TTC549 (cell line): ENCODE measurements around the gene PTPRR.

Experiments
- FAIRE-seq: peaks from 2 replicates; lab custom pipeline; 2012; peaks lifted over from hg19 to GRCh38; lab: Jason Lieb, UNC

Gene PTPRR

DNA sequence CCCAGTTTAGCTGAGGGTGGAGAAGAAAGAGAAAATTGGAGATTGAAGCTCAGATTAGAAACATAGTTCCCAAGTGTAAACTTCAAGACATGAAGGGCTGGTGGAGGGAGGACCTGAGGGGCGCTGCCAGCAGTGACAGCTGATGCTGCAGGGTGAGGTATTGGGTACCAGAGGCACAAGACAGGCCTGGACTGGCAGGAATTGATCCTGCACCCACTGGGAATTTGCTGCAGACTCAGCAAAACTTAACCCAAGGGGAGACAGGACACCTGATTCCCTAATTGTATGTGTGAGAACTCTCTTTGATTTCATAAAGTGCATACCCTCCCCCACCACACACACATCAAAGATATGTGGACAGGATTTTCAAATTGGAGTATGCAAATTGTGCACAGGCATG lies 11.6 kb downstream of the PTPRR start:
- FAIRE-seq: no peak

- FAIRE-seq: no peak
Measured at GRCh38 chr12:70907412-70907811, 13.1 kb downstream of the PTPRR start.

DNA sequence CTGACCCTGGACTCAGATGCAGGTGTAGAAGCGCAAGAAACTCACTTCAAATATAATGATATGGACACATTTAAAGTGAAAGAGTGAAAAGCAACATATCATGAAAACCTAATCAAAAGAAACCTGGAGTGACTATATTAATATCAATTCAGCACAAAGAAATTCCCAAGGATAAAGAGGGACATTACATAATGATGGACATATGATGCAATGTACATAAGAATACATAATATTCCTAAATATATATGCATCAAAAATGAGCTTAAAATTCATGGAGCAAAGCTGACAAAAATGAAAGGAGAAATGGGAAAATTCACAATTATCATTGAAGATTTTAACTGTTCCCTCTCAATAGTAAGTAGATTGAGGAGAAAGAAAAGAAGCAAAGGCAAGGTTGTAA lies 24.6 kb downstream of the PTPRR start:
- no peak for FAIRE-seq

DNA sequence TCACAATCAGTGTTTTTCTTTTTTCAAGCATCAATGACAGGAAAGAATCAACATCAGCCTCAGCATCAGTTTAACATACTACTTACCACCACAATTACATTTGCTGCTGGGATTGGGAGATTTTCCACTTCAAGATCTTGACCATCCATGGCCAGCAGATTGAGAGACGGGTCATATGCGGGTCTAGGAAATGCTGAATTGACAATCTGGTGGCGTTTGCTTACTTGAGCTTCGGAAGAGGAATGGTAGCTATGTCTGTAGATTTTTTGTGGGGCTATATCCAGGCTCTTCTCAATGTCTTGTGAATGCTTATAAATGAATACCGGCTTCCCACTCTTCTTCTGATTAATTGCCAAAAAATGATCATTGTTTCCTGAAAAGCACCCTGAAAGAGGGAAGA lies 27.9 kb downstream of the PTPRR start:
- FAIRE-seq: no peak

DNA sequence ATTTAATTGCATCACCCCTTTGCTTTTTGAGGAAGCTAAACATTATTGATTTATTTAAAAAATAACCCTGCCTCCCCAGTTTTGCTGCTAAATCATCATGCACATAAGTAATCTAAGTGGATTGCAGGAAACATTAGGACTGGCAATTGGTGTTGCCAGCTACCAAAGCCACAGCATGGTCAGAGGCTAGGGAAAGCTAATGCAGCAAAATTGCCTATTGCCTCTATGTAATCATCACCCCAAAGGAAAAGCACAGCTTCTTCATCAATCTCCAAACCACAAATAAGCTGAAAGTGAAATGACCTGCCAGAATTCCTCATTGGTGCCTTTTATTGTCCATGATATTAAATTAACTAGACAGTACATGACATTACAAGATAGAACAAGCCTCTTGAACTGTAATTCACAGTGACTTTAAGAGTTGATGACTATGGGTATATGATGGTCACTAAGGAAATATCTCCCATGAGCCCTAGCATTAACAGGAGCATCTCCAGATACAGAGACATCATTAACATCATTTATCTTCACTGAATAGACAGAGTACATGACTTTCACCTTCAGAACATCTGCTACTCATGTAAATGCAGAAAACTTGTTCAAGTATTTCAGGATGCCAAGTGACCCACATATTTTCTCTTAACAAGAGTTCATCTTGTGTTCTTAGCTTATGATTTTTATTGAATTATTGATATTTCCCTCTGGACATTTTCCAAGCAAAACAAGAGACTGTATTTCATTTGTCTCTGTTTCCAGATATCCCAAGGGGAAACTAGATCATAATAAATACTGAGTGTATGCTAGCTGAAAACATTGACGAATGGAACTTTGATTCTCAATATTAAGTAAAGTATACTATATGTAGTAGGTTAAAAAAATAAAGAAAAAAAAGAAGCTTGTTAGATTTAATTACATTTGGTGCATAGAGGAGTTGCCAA lies 29.4 kb downstream of the PTPRR start:
- no peak for FAIRE-seq

GRCh38 chr12:70885956-70886355 lies 34.6 kb downstream of the PTPRR start:
- no peak for FAIRE-seq

DNA sequence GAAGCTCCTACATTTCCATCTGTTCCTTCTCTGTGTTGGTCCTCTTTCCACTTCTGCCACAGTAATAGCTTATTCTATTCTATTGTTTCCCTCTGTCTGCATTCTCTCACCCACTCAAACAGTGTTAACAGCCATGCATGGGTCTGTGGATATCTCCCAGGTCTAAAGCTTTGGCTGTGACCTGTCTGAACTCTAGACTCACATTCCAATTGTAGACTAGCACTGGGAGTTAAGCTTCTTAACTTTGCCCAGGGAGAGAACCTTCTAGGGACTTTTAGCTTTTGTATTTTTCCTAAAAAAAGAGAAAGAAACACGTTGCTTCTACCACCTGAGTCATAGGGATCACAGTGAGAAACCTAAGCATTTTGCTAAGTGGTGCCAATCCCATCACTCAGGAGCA lies 36.7 kb downstream of the PTPRR start:
- FAIRE-seq: no peak

DNA sequence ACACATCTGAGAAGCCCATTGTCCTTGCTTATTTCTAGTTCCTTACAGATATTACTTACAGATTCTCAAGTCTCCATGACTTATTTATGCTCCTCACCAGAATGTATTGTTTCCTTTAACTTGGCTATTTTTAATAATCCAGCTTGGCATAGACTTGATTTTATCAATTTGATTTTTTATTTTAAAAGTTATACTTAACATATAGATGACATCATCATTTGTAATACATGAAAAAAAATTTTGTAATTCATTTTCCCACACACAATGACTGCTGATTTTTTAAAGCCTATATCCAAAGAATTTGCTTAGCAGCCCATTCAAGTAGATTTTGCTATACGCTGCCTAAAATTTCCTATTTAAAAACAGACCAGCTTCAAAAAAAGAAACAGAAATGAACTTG lies 39.8 kb downstream of the PTPRR start:
- no peak for FAIRE-seq

DNA sequence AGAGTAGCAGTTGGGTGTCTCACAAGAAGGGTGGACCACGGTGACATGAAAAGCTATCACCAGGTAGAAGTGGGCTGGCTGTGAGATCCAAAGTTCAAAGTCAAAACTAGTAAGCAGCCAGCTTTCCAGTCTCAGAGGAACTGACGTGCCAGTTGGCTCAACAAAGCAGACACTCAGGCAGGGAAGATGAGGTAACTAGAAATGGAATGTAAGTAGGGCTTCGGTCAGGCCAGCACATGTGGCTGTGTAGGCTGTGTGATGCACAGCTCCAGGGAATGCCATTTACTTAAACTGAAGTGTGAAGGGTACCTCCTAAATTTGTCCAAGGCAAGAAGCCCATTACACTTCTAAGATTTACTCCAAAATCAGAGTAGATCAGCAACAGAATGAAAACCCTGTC lies 43.6 kb downstream of the PTPRR start:
- no peak for FAIRE-seq

- no peak for FAIRE-seq
Measured at GRCh38 chr12:70875628-70876027, 44.9 kb downstream of the PTPRR start.

DNA sequence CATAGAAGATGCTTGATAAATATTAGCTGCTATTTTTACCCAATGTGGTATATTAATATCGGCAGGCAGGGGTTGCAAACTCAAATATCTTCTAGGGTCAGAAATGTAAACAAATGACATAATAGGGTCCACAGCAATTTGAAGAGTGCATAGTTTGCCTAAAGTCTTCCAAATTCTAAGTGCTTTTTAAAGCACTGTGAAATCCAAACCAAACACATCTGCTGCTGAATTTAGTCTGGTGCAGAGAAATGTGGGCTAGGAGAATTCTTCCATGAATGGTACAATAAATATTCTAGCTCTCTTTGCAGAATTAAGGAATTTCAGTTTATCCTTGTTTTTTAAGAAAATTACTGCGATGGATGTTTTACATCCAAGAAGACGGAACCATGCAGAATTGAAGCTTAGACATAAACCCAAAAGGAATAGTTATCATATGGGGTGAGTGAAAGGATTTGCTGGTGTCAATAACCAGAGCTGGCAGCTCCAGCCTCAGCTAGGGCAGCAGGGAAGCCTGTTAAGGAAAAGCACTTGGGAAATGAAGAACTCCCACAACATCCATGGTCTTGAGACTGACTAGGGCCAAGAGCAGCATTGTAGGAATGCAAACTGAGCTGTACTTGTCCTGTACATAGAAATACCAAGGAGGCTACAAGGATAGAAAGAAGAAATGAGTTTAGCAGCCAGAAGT lies 65.5 kb downstream of the PTPRR start:
- FAIRE-seq: no peak

GRCh38 chr12:70854138-70854537 lies 66.4 kb downstream of the PTPRR start:
- no peak for FAIRE-seq

DNA sequence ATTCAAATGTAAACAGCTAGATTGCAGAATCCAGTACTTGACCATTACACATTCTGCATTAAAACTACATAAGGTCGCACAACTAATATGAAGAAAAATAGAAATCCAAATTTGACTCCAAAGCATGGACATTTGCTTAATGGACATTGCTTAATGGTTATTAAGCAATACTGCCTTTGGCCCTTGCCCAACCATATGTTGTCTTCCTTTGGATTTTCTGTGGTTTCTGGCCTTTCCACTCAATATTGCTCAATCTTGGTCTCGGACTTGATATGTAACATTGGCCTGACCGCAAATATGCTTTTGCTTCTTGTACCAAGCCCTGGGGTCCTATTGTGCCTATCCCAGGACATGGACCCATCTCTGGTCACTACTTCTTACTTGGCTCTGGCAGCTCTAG lies 67.2 kb downstream of the PTPRR start:
- FAIRE-seq: no peak

DNA sequence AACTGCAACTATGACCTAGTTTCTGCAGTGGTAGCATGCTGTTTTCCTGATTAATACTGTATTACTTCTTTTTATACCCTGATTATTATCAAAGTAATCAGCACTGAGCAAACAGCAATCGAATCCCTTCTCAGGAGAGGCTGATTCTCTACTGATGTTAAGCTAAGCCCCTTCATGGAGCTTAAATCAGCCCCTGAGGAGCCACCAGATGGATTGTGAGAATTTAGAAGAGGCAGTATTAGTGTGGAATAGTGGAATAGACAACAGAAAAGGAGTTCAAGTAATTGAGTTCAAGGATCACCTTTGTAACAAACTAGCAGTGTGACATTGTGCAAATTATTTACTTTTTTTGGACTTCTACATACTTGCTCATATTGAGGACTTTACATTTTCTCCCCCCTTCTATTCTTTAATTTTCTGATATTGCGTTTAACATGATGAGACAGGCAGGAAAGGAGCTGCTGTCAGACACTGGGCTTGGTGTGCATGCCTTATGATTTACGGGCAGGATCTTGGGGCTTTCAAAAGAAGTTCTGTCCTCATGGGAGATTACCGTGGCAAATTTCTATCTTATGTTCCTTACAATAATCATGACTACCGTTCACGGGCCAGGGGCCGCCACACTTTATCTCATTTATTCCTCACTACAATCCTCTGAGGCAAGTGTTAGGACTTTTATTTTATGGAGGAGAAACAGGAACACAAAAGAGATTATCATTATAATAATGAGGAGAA lies 68.0 kb downstream of the PTPRR start:
- FAIRE-seq: no peak

- peak; percentile 74 for FAIRE-seq
Measured at GRCh38 chr12:70849265-70849960, 71.1 kb downstream of the PTPRR start.

GRCh38 chr12:70847871-70848270 lies 72.7 kb downstream of the PTPRR start:
- no peak for FAIRE-seq

GRCh38 chr12:70845268-70845667 lies 75.3 kb downstream of the PTPRR start:
- no peak for FAIRE-seq

DNA sequence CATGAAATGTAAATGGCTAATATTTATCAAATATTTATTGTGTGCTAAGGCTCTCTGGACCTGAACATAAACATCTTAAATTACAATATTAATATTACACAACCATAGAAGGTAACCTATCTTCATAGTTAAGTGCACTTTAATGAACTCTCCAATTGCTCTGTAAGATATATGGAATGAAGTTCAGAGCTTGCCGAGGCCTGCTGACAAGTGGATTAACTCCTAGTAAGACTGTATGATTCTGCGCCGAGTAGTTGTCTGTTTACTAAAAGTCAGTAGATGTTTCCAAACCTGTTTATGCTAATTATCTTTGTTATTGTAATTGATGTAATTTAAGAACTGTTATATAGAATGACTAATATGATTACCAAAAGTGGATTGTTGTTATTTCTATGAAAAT lies 77.2 kb downstream of the PTPRR start:
- FAIRE-seq: no peak

DNA sequence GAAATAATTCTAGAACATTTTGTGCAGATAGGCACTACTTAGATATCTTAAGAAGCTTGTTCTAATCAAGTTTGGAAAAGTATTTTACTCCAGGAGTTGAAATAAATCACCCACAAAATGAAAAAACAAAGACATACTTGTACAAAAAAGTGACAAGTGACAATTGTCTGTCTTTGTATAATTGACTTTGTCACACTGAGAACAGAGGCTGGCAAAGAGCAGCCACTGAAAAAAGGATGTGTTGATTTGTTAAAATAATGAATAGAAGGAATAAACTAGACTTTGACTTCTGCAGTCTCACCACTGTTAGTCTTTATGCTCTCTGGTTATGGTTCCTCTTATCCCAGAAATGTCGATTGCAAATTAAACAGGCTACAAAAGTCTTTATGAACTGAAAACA lies 77.6 kb downstream of the PTPRR start:
- FAIRE-seq: no peak

DNA sequence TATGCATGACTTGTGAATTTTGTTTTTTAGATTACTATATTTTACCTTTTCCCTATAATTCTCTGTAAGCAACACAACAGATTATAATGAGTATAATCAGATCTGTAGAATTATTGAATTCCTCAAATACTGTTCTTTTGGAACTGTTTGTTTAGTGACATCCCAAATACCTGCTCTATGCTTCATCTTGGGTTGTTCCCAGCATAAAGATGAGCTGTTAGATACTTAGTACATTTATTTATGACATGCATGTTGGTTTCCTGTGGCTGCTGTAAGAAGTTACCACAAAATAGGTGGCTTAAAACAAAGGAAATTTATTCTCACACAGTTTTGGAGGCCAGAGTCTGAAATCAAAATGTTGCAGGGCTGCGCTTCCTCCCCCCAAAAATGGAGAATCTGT lies 78.4 kb downstream of the PTPRR start:
- FAIRE-seq: no peak

- FAIRE-seq: no peak
Measured at GRCh38 chr12:70840656-70841350, 79.7 kb downstream of the PTPRR start.

GRCh38 chr12:70839544-70839943 lies 81.0 kb downstream of the PTPRR start:
- FAIRE-seq: no peak
